Measurements from ENCODE around the gene ALS2CL.

ALS2CL gene

GRCh38 chr3:46628901-46629369 is 64.5 kb downstream of the ALS2CL start:
- DNase-seq (no peak), ATAC-seq (ENCODE audit: insufficient read depth, low read depth) (0 out of 3 replicates have a peak, but pooled peaks have one; percentile 10)
- Histone ChIP-seq H3K79me2 (ENCODE audit: insufficient read depth, low read length) (no peaks in the 10 kb centered on the region), H3K9me3 (ENCODE audit: insufficient read depth, low read length, severe bottlenecking) (no peaks in the 10 kb centered on the region), H3K27ac (ENCODE audit: low read length) (peak overlapping the region; percentile 63), H3K4me2 (ENCODE audit: insufficient read depth, low read length) (no peak overlapping the region), H3K27me3 (ENCODE audit: insufficient read depth, low read length, poor library complexity) (no peaks in the 10 kb centered on the region), H4K20me1 (ENCODE audit: insufficient read depth, low read length) (no peaks in the 10 kb centered on the region), H2AFZ (ENCODE audit: low read depth, low read length) (peak overlapping the region; percentile 63), H3K4me1 (ENCODE audit: insufficient read depth, low read length) (peaks cover 28% of the 10 kb centered on the region), H3K4me3 (ENCODE audit: low read depth in 1 of 2, low read length in 2 of 2) (no peak overlapping the region), H3K9ac (ENCODE audit: low read depth, low read length) (peak overlapping the region; percentile 17; the same call in 1 of the 2 replicates), H3K36me3 (ENCODE audit: insufficient read depth, low read length) (no peaks in the 10 kb centered on the region)
- no peak for TF ChIP-seq CTCF (IDR thresholded peaks at IDR 0.05; ENCODE audit: borderline replicate concordance, extremely low read depth, low read length, poor library complexity, severe bottlenecking)
- TF ChIP-seq EZH2 (IDR thresholded peaks at IDR 0.05; ENCODE audit: borderline replicate concordance, low read depth, low read length, severe bottlenecking) = no peak

- no peaks in the 10 kb centered on the region for H4K20me1 ChIP-seq (ENCODE audit: insufficient read depth, low read length)
- TF ChIP-seq EZH2 (IDR thresholded peaks at IDR 0.05; ENCODE audit: borderline replicate concordance, low read depth, low read length, severe bottlenecking) (no peak), CTCF (IDR thresholded peaks at IDR 0.05; ENCODE audit: borderline replicate concordance, extremely low read depth, low read length, poor library complexity, severe bottlenecking) (no peak)
- no peaks in the 10 kb centered on the region for H3K9me3 ChIP-seq (ENCODE audit: insufficient read depth, low read length, severe bottlenecking)
- no peaks in the 10 kb centered on the region for H3K79me2 ChIP-seq (ENCODE audit: insufficient read depth, low read length)
- H3K4me2 ChIP-seq (ENCODE audit: insufficient read depth, low read length) = no peak overlapping the region
- no peak overlapping the region for H3K9ac ChIP-seq (ENCODE audit: low read depth, low read length)
- H3K4me1 ChIP-seq (ENCODE audit: insufficient read depth, low read length) = peaks cover 24% of the 10 kb centered on the region
- no peak overlapping the region for H3K4me3 ChIP-seq (ENCODE audit: low read depth in 1 of 2, low read length in 2 of 2)
- H3K36me3 ChIP-seq (ENCODE audit: insufficient read depth, low read length) = no peaks in the 10 kb centered on the region
- no peaks in the 10 kb centered on the region for H3K27me3 ChIP-seq (ENCODE audit: insufficient read depth, low read length, poor library complexity)
- H2AFZ ChIP-seq (ENCODE audit: low read depth, low read length) = no peak overlapping the region
- DNase-seq (no peak), ATAC-seq (ENCODE audit: insufficient read depth, low read depth) (no peak)
- H3K27ac ChIP-seq (ENCODE audit: low read length) = no peak overlapping the region
Observed at GRCh38 chr3:46627078-46627477, 66.4 kb downstream of the ALS2CL start.

GRCh38 chr3:46626039-46626438 is 67.4 kb downstream of the ALS2CL start:
- Histone ChIP-seq H3K27ac (ENCODE audit: low read length) (no peak overlapping the region), H3K4me2 (ENCODE audit: insufficient read depth, low read length) (no peak overlapping the region), H3K9ac (ENCODE audit: low read depth, low read length) (no peak overlapping the region), H4K20me1 (ENCODE audit: insufficient read depth, low read length) (no peaks in the 10 kb centered on the region), H2AFZ (ENCODE audit: low read depth, low read length) (no peak overlapping the region), H3K4me1 (ENCODE audit: insufficient read depth, low read length) (peaks cover 24% of the 10 kb centered on the region), H3K79me2 (ENCODE audit: insufficient read depth, low read length) (no peaks in the 10 kb centered on the region), H3K27me3 (ENCODE audit: insufficient read depth, low read length, poor library complexity) (no peaks in the 10 kb centered on the region), H3K4me3 (ENCODE audit: low read depth in 1 of 2, low read length in 2 of 2) (no peak overlapping the region), H3K9me3 (ENCODE audit: insufficient read depth, low read length, severe bottlenecking) (no peaks in the 10 kb centered on the region), H3K36me3 (ENCODE audit: insufficient read depth, low read length) (no peaks in the 10 kb centered on the region)
- DNase-seq = no peak
- no peak for ATAC-seq (ENCODE audit: insufficient read depth, low read depth)
- TF ChIP-seq CTCF (IDR thresholded peaks at IDR 0.05; ENCODE audit: borderline replicate concordance, extremely low read depth, low read length, poor library complexity, severe bottlenecking) = no peak
- TF ChIP-seq EZH2 (IDR thresholded peaks at IDR 0.05; ENCODE audit: borderline replicate concordance, low read depth, low read length, severe bottlenecking) = no peak
